HepG2 (cell line): ENCODE data around the gene SNX19. TPM values are rescaled to one million over a fixed set of nuclear protein-coding genes. Genes with fewer than 3 reads are reported as not detected.

Source experiments
- ATAC-seq: fragments of 200-7000 bp; cut with Tn5 transposase; 3 replicates; pipeline ENCODE4 v1.9.1; 2020; ENCODE audit warnings: mild to moderate bottlenecking, moderate library complexity
- BruUV-seq: library from RNA; stranded (reverse); fragments of 400-500 nt; replicated peaks from 2 replicates; lab custom pipeline; 2021; lab: Mats Ljungman, UMichigan
- CTCF ChIA-PET: fragments of 300-600 bp; formaldehyde crosslinking; extraction: SDS; loops from one replicate; lab custom pipeline; 2021; ENCODE audit warnings: low total read pairs, inconsistent platforms, low intra/inter-chr PET ratio; lab: Yijun Ruan, JAX
- POLR2A ChIA-PET: fragments of 350-600 bp; sonication (Branson Sonifier 250); formaldehyde crosslinking; loops from one replicate; lab custom pipeline; 2020; ENCODE audit warnings: antibody characterized with exemption, inconsistent platforms; lab: Yijun Ruan, JAX
- DNase-seq: peaks from one replicate; pipeline ENCODE4 v3.0.0-alpha.2; 2015; ENCODE audit warnings: low spot score
- FAIRE-seq: peaks from 3 replicates; lab custom pipeline; 2011; peaks lifted over from hg19 to GRCh38; lab: Jason Lieb, UNC
- H2AFZ ChIP-seq: one replicate; pipeline ENCODE4 v1.6.1; 2011; ENCODE audit warnings: low read length, inconsistent platforms
- H3K27ac ChIP-seq: fragments of 300-600 bp; 3 replicates; pipeline ENCODE4 v1.8.0; 2011; ENCODE audit warnings: mixed run types, mild to moderate bottlenecking, mixed read lengths, low read length, inconsistent platforms; ENCODE audit not compliant: insufficient read depth; ENCODE audit errors: extremely low read length
- H3K27me3 ChIP-seq, 2 experiments: fragments of 200-600 bp in 1 of 2; 2 replicates in 1 of 2; 3 replicates in 1 of 2; pipeline versions ENCODE4 v1.6.0 to v1.8.0; 2011; ENCODE audit warnings: low read length in 2 of 2, mild to moderate bottlenecking in 2 of 2, moderate library complexity in 2 of 2, inconsistent platforms in 1 of 2; ENCODE audit not compliant: insufficient read depth in 2 of 2, control insufficient read depth in 1 of 2
- H3K36me3 ChIP-seq, 2 experiments: fragments of 200-600 bp in 1 of 2; replicated peaks in 1 of 2; 2 replicates in 1 of 2; 3 replicates in 1 of 2; pipeline versions ENCODE4 v1.5.1 to v1.8.0; 2011; ENCODE audit warnings: low read length in 2 of 2, inconsistent platforms in 1 of 2; ENCODE audit not compliant: insufficient read depth in 2 of 2, control insufficient read depth in 1 of 2
- H3K4me1 ChIP-seq: 2 replicates; pipeline ENCODE4 v1.5.1; 2012; ENCODE audit warnings: low read length, inconsistent platforms; ENCODE audit not compliant: insufficient read depth
- H3K4me2 ChIP-seq: 2 replicates; pipeline ENCODE4 v1.6.0; 2011; ENCODE audit warnings: low read depth, low read length, inconsistent platforms
- H3K4me3 ChIP-seq, 3 experiments: fragments of 200-600 bp in 1 of 3; sonication (generic), shearing (Covaris generic) in 1 of 3; replicated peaks in 1 of 3; 2 replicates each; pipeline ENCODE4 v1.5.1; 2011 to 2016; ENCODE audit warnings: low read length in 3 of 3, inconsistent platforms in 2 of 3, low read depth in 2 of 3, mild to moderate bottlenecking in 2 of 3, control low read depth in 1 of 3, mixed read lengths in 1 of 3; ENCODE audit not compliant: insufficient read depth in 1 of 3
- H3K79me2 ChIP-seq: one replicate; pipeline ENCODE4 v1.6.1; 2011; ENCODE audit warnings: low read length, inconsistent platforms; ENCODE audit not compliant: insufficient read depth
- H3K9ac ChIP-seq: 2 replicates; pipeline ENCODE4 v1.6.0; 2011; ENCODE audit warnings: mild to moderate bottlenecking, low read depth, low read length, inconsistent platforms; ENCODE audit not compliant: insufficient read depth
- H3K9me3 ChIP-seq: 2 replicates; pipeline ENCODE4 v1.5.1; 2012; ENCODE audit warnings: mild to moderate bottlenecking, low read length
- H4K20me1 ChIP-seq: 2 replicates; pipeline ENCODE4 v1.6.0; 2011; ENCODE audit warnings: inconsistent platforms, mild to moderate bottlenecking, low read length, moderate library complexity; ENCODE audit not compliant: insufficient read depth
- ATF6 ChIP-seq: sonication (generic); formaldehyde crosslinking; conservative IDR thresholded peaks from 2 replicates; pipeline ENCODE4 v1.4.0; 2020; ENCODE audit warnings: missing genetic modification reagents
- LCORL ChIP-seq, 2 experiments: fragments of 450-650 bp in 1 of 2; sonication (generic) in 1 of 2; formaldehyde crosslinking in 1 of 2; IDR thresholded peaks; 2 replicates each; pipeline versions ENCODE4 v1.5.0 to v1.6.1; 2017 to 2020; ENCODE audit warnings: antibody characterized with exemption in 1 of 2, missing genetic modification reagents in 1 of 2
- SIN3A ChIP-seq: IDR thresholded peaks from 2 replicates; pipeline ENCODE4 v1.6.1; 2011; ENCODE audit warnings: low read depth, mild to moderate bottlenecking, control low read depth, low read length, borderline replicate concordance
- YEATS4 ChIP-seq: sonication (generic); formaldehyde crosslinking; IDR thresholded peaks from 2 replicates; pipeline ENCODE4 v1.4.0; 2020; ENCODE audit warnings: missing genetic modification reagents, borderline replicate concordance
- ZMAT3 ChIP-seq: sonication (generic); formaldehyde crosslinking; conservative IDR thresholded peaks from 2 replicates; pipeline ENCODE4 v1.7.0; 2021; ENCODE audit warnings: missing genetic modification reagents
- ZNF251 ChIP-seq: sonication (generic); formaldehyde crosslinking; IDR thresholded peaks from 2 replicates; pipeline ENCODE4 v1.9.0; 2021; ENCODE audit warnings: mild to moderate bottlenecking, missing genetic modification reagents
- ZNF263 ChIP-seq: sonication (generic); formaldehyde crosslinking; IDR thresholded peaks from 2 replicates; pipeline ENCODE4 v1.4.0; 2020; ENCODE audit warnings: missing genetic modification reagents
- ZNF362 ChIP-seq: sonication (generic); formaldehyde crosslinking; IDR thresholded peaks from 2 replicates; pipeline ENCODE4 v1.4.0; 2020; ENCODE audit warnings: missing genetic modification reagents, mild to moderate bottlenecking, borderline replicate concordance
- ZNF407 ChIP-seq: sonication (generic); formaldehyde crosslinking; IDR thresholded peaks from one replicate; pipeline ENCODE4 v1.5.1; 2020; ENCODE audit warnings: mild to moderate bottlenecking, missing genetic modification reagents; ENCODE audit errors: not compliant biosample characterization
- ZNF660 ChIP-seq: sonication (generic); formaldehyde crosslinking; IDR thresholded peaks from 2 replicates; pipeline ENCODE4 v1.5.1; 2020; ENCODE audit warnings: mild to moderate bottlenecking, low read depth, missing genetic modification reagents, borderline replicate concordance
- ZNF777 ChIP-seq: sonication (generic); formaldehyde crosslinking; IDR thresholded peaks from 2 replicates; pipeline ENCODE4 v1.4.0; 2020; ENCODE audit warnings: missing genetic modification reagents
- WGBS: methylation state at CpG from one replicate; pipeline ENCODE4 v1.1.6; 2017; ENCODE audit warnings: low lambda C conversion rate; 5-methylcytosine and 5-hydroxymethylcytosine counted together
- in situ Hi-C: cut with HindIII; loops from 2 replicates; pipeline ENCODE4 v1.10.0; 2017; ENCODE audit warnings: low pct_unique_long_range_greater_than_20kb; ENCODE audit not compliant: extremely low pct_ligation_motif_present
- intact Hi-C: fragments of 100-400 bp; cut with micrococcal nuclease; formaldehyde crosslinking; loops from one replicate; pipeline ENCODE4 v1.10.0; 2022; ENCODE audit not compliant: unreplicated experiment
- polyA plus RNA-seq, 8 experiments: library from polyadenylated mRNA; depleted of rRNA in 3 of 8; stranded (reverse) in 7 of 8; unstranded in 1 of 8; fragments of >200 nt; fragmentation: Illumina TruSeq in 4 of 8; extraction: Trizol in 4 of 8; gene quantifications; 2 replicates each; pipeline versions ENCODE4 v1.2.1 to v1.2.3, GENCODE V29; 2011 to 2016; ENCODE audit warnings: low read depth in 4 of 8, missing spikeins in 1 of 8, mixed read lengths in 1 of 8; ENCODE audit not compliant: insufficient read depth in 1 of 8
- total RNA-seq, 5 experiments: library from RNA; depleted of rRNA; stranded (reverse); fragments of >200 nt; fragmentation: Illumina TruSeq; extraction: Trizol; gene quantifications; 2 replicates each; pipeline ENCODE4 v1.2.3, GENCODE V29; 2016; ENCODE audit warnings: low read depth in 1 of 5

The SNX19 gene
- total and polyA plus RNA-seq, 2 of the 13 experiments (the other 11 are each of a cell fraction or from before 2014, with no cell fraction given), result 0.13 to 0.27 TPM

- H3K9ac ChIP-seq, result no peak overlapping the region
- CTCF ChIA-PET, result interaction anchor here (1.2 kb wide), 1 partner anchor 10 kb away, joined by 3 read pairs; no protein-coding TSS in a partner anchor
- H3K27me3 ChIP-seq, result peaks cover 0 to 4% of the 10 kb centered on the region in 2 experiments; a peak in 2 of 5 replicates
- in situ Hi-C loops, result no loop called here
- no peak overlapping the region for H2AFZ ChIP-seq
- 15% methylated on average over 2 of the region's 2 CpGs for WGBS
- H4K20me1 ChIP-seq, result no peaks in the 10 kb centered on the region
- no peaks in the 10 kb centered on the region for H3K36me3 ChIP-seq
- no peaks in the 10 kb centered on the region for H3K9me3 ChIP-seq
- no peak overlapping the region for H3K4me3 ChIP-seq
- H3K79me2 ChIP-seq, result no peaks in the 10 kb centered on the region
- intact Hi-C loops, result no loop called here
- H3K4me2 ChIP-seq, result no peak overlapping the region
- FAIRE-seq (no peak), ATAC-seq (no peak), DNase-seq (no peak)
- POLR2A ChIA-PET, result no interaction called here
- no peak overlapping the region for H3K27ac ChIP-seq
- BruUV-seq, result no TSS peak
- TF ChIP-seq ZNF251 (CRISPR knock-in tag) (no peak), ZNF777 (CRISPR knock-in tag) (no peak), ZNF263 (no peak), ZNF407 (CRISPR knock-in tag) (no peak), ATF6 (no peak), ZNF362 (no peak), YEATS4 (CRISPR knock-in tag) (no peak), ZNF660 (CRISPR knock-in tag) (no peak), LCORL (IDR thresholded peaks at IDR 0.05) (no peak), LCORL (CRISPR knock-in tag; IDR thresholded peaks at IDR 0.05) (no peak), SIN3A (no peak), ZMAT3 (no peak)
- TF ChIP-seq, all 625 proteins: peak for 0
- no peaks in the 10 kb centered on the region for H3K4me1 ChIP-seq
Measured at GRCh38 chr11:130871616-130872015, 44.7 kb downstream of the SNX19 start.
